H1 (cell line): ENCODE measurements around the gene PRRT2. TPM values are rescaled to one million over a fixed set of nuclear protein-coding genes. Genes with fewer than 3 reads are reported as not detected.

Experiments used
- ASH2L ChIP-seq: fragments of 200-600, 300-600 bp; sonication (generic); IDR thresholded peaks from one replicate; pipeline ENCODE4 v1.7.1; 2017; ENCODE audit warnings: low read length
- BACH1 ChIP-seq: IDR thresholded peaks from 2 replicates; pipeline ENCODE4 v1.6.1; 2012; ENCODE audit warnings: low read length, improper control_type of control experiment
- CBX8 ChIP-seq: fragments of 300-800, 300-1000 bp; sonication (generic); IDR thresholded peaks from 2 replicates; pipeline ENCODE4 v1.7.1; 2016; ENCODE audit warnings: low read depth, low read length, borderline replicate concordance
- EZH2 ChIP-seq: fragments of 200-600 bp; sonication (generic); IDR thresholded peaks from 2 replicates; pipeline ENCODE4 v1.7.1; 2012; ENCODE audit warnings: low read depth, mild to moderate bottlenecking, moderate library complexity, low read length, inconsistent platforms; ENCODE audit not compliant: severe bottlenecking
- GTF2F1 ChIP-seq: IDR thresholded peaks from 2 replicates; pipeline ENCODE4 v1.6.1; 2012; ENCODE audit warnings: low read depth, low read length, improper control_type of control experiment, borderline replicate concordance
- MAFK ChIP-seq: IDR thresholded peaks from 2 replicates; pipeline ENCODE4 v1.6.1; 2012; ENCODE audit warnings: low read depth, mild to moderate bottlenecking, improper control_type of control experiment, low read length
- NRF1 ChIP-seq: IDR thresholded peaks from 2 replicates; pipeline ENCODE4 v1.6.1; 2011; ENCODE audit warnings: mild to moderate bottlenecking, low read depth, low read length, improper control_type of control experiment
- POLR2A ChIP-seq, 2 experiments: IDR thresholded peaks; 1 replicate in 1 of 2; 2 replicates in 1 of 2; pipeline ENCODE4 v1.6.1; 2011; ENCODE audit warnings: low read depth in 2 of 2, low read length in 2 of 2, mild to moderate bottlenecking in 2 of 2; ENCODE audit errors: control extremely low read depth in 1 of 2
- POLR2AphosphoS5 ChIP-seq: IDR thresholded peaks from 2 replicates; pipeline ENCODE4 v1.6.1; 2011; ENCODE audit warnings: low read depth, low read length
- RBBP5 ChIP-seq: IDR thresholded peaks from 2 replicates; pipeline ENCODE4 v1.7.1; 2012; ENCODE audit warnings: low read depth, mild to moderate bottlenecking, inconsistent platforms, low read length, moderate library complexity, borderline replicate concordance
- RFX5 ChIP-seq: IDR thresholded peaks from 2 replicates; pipeline ENCODE4 v1.6.1; 2011; ENCODE audit warnings: low read depth, low read length, improper control_type of control experiment, borderline replicate concordance
- RXRA ChIP-seq: IDR thresholded peaks from 2 replicates; pipeline ENCODE4 v1.6.1; 2011; ENCODE audit warnings: low read depth, mild to moderate bottlenecking, low read length, moderate library complexity; ENCODE audit not compliant: insufficient read depth
- SIRT6 ChIP-seq: IDR thresholded peaks from one replicate; pipeline ENCODE4 v1.7.1; 2012; ENCODE audit warnings: low read length, inconsistent platforms
- SIX5 ChIP-seq: IDR thresholded peaks from 2 replicates; pipeline ENCODE4 v1.6.1; 2011; ENCODE audit warnings: mild to moderate bottlenecking, low read depth, low read length
- SP4 ChIP-seq: IDR thresholded peaks from 2 replicates; pipeline ENCODE4 v1.6.1; 2012; ENCODE audit warnings: low read length, inconsistent platforms
- SRF ChIP-seq: IDR thresholded peaks from 2 replicates; pipeline ENCODE4 v1.6.1; 2011; ENCODE audit warnings: mild to moderate bottlenecking, low read depth, low read length, moderate library complexity
- SUZ12 ChIP-seq: fragments of 200-600 bp; sonication (generic); IDR thresholded peaks from 2 replicates; pipeline ENCODE4 v1.6.1; 2012; ENCODE audit warnings: mild to moderate bottlenecking, inconsistent platforms, low read length, moderate library complexity, mixed read lengths
- ZNF274 ChIP-seq: IDR thresholded peaks from 2 replicates; pipeline ENCODE4 v1.7.0; 2012; ENCODE audit warnings: low read length, borderline replicate concordance; ENCODE audit errors: extremely low read depth
- polyA plus RNA-seq, 7 experiments: library from polyadenylated mRNA; depleted of rRNA in 3 of 7; stranded (reverse) in 5 of 7; unstranded in 2 of 7; fragments of >200 nt in 5 of 7; fragments of 200-250 nt in 2 of 7; gene quantifications; 1 replicate in 5 of 7; 2 replicates in 1 of 7; 4 replicates in 1 of 7; pipeline versions ENCODE4 v1.2.1 to v1.2.3, GENCODE V29; 2011 to 2013; ENCODE audit warnings: missing spikeins in 2 of 7, mixed read lengths in 2 of 7
- total RNA-seq: library from RNA; stranded (reverse); fragmentation: NEBNext Ultra II Directional; extraction: Animal tissue kit (Norgen Biotek cat#: 25700); gene quantifications from 2 replicates; pipeline ENCODE4 v1.2.1, GENCODE V29; 2021
- TF ChIP-seq, protein P1 (sequence below): IDR thresholded peaks from 2 replicates; pipeline ENCODE4 v1.6.1; 2011; ENCODE audit warnings: low read length, improper control_type of control experiment
- TF ChIP-seq, protein P2 (sequence below): IDR thresholded peaks from 2 replicates; pipeline ENCODE4 v1.6.1; 2012; ENCODE audit warnings: inconsistent platforms
- TF ChIP-seq, protein P3 (sequence below): IDR thresholded peaks from 2 replicates; pipeline ENCODE4 v1.6.1; 2012; ENCODE audit warnings: low read length, inconsistent platforms

The PRRT2 gene
- total and polyA plus RNA-seq, 2 of the 8 experiments (the other 6 are each of a cell fraction or from before 2014, with no cell fraction given): 12.8 to 32.6 TPM

DNA sequence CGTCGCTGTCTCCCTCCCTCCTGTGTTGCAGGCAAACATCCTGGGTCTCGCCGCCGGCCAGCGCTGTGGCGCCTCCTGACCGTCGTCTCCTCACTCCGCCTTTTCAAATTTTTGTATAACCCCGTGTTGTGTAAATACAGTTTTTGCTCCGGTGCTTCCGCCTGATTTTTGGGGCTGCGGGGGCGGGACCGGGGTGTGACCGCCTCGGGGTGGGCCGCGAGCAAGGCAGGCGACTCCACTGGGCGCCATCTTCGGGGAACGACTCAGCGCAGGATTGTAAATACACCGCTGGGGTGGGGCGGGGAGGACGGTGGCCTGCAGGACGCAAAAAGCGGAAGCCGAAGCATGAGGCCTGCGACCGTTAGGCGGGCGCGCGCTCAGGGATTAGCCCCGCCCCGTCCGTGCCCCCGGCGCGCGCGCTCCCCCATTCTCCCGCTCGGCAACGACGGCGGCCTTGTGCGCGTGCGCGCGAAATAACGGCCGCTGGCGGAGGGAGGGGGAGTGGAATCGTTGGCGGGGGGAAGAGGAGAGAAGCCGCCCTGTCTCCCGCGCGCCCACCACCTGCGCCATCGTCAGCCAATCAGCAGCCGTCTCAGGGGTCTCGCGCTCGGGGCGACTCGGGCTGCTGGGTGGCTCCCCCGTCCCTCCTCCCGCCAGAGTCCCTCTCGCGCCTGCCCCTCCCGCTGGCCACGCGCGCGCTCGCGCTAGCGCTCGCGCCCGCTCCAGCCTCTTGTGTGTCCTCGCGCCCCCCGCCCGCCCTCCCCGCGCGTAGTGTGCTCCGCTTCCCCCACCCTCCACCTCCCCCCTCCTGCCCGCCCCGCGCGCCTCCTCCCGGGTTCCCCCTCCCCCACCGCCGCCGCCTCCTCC lies 6.5 kb upstream of the PRRT2 start (continued):
- no peak for TF ChIP-seq CBX8
- TF ChIP-seq SP4: 0 out of 2 replicates have a peak, but pooled peaks have one; percentile 76
- no peak for TF ChIP-seq RFX5
- no peak for TF ChIP-seq SRF
- no peak for TF ChIP-seq SIRT6
- TF ChIP-seq ASH2L: no peak
- TF ChIP-seq, protein P1, sequence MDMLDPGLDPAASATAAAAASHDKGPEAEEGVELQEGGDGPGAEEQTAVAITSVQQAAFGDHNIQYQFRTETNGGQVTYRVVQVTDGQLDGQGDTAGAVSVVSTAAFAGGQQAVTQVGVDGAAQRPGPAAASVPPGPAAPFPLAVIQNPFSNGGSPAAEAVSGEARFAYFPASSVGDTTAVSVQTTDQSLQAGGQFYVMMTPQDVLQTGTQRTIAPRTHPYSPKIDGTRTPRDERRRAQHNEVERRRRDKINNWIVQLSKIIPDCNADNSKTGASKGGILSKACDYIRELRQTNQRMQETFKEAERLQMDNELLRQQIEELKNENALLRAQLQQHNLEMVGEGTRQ: peak; percentile 61; the same call in 1 of the 2 replicates
- peak; percentile 33; the same call in 1 of the 2 replicates for TF ChIP-seq BACH1
- no peak for TF ChIP-seq MAFK
- no peak for TF ChIP-seq RXRA
- TF ChIP-seq SUZ12: no peak
- TF ChIP-seq RBBP5: no peak
- no peak for TF ChIP-seq GTF2F1
- TF ChIP-seq, protein P2, sequence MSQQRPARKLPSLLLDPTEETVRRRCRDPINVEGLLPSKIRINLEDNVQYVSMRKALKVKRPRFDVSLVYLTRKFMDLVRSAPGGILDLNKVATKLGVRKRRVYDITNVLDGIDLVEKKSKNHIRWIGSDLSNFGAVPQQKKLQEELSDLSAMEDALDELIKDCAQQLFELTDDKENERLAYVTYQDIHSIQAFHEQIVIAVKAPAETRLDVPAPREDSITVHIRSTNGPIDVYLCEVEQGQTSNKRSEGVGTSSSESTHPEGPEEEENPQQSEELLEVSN: peak; percentile 44
- TF ChIP-seq POLR2A (IDR thresholded peaks at IDR 0.05; ENCODE audit: control extremely low read depth in 1 of 2, low read depth in 2 of 2, low read length in 2 of 2): peak in 1 of 2 experiments; percentile 76; a peak in 2 of 3 replicates
- TF ChIP-seq ZNF274: no peak
- peak; percentile 40; the same call in 1 of the 2 replicates for TF ChIP-seq NRF1
- no peak for TF ChIP-seq EZH2
- no peak for TF ChIP-seq SIX5
- TF ChIP-seq POLR2AphosphoS5: peak; percentile 91
- TF ChIP-seq, protein P3, sequence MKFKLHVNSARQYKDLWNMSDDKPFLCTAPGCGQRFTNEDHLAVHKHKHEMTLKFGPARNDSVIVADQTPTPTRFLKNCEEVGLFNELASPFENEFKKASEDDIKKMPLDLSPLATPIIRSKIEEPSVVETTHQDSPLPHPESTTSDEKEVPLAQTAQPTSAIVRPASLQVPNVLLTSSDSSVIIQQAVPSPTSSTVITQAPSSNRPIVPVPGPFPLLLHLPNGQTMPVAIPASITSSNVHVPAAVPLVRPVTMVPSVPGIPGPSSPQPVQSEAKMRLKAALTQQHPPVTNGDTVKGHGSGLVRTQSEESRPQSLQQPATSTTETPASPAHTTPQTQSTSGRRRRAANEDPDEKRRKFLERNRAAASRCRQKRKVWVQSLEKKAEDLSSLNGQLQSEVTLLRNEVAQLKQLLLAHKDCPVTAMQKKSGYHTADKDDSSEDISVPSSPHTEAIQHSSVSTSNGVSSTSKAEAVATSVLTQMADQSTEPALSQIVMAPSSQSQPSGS: no peak
